HepG2 (cell line): ENCODE data around the gene NEK5. TPM values are rescaled to one million over a fixed set of nuclear protein-coding genes. Genes with fewer than 3 reads are reported as not detected.

Experiments
- MYPOP ChIP-seq: sonication (generic); formaldehyde crosslinking; IDR thresholded peaks from 2 replicates; pipeline ENCODE4 v1.8.1; 2023; ENCODE audit warnings: mild to moderate bottlenecking, moderate library complexity, missing genetic modification reagents
- polyA plus RNA-seq, 8 experiments: library from polyadenylated mRNA; depleted of rRNA in 3 of 8; stranded (reverse) in 7 of 8; unstranded in 1 of 8; fragments of >200 nt; fragmentation: Illumina TruSeq in 4 of 8; extraction: Trizol in 4 of 8; gene quantifications; 2 replicates each; pipeline versions ENCODE4 v1.2.1 to v1.2.3, GENCODE V29; 2011 to 2016; ENCODE audit warnings: low read depth in 4 of 8, missing spikeins in 1 of 8, mixed read lengths in 1 of 8; ENCODE audit not compliant: insufficient read depth in 1 of 8
- total RNA-seq, 5 experiments: library from RNA; depleted of rRNA; stranded (reverse); fragments of >200 nt; fragmentation: Illumina TruSeq; extraction: Trizol; gene quantifications; 2 replicates each; pipeline ENCODE4 v1.2.3, GENCODE V29; 2016; ENCODE audit warnings: low read depth in 1 of 5
- TF ChIP-seq, protein P1 (sequence below): sonication (generic); formaldehyde crosslinking; IDR thresholded peaks from 2 replicates; pipeline ENCODE4 v1.5.1; 2020; ENCODE audit warnings: mild to moderate bottlenecking, missing genetic modification reagents, borderline replicate concordance
- TF ChIP-seq, protein P2 (sequence below): sonication (generic); formaldehyde crosslinking; IDR thresholded peaks from 2 replicates; pipeline ENCODE4 v1.5.0; 2020; ENCODE audit warnings: mild to moderate bottlenecking, missing genetic modification reagents

Gene NEK5
- total and polyA plus RNA-seq, 2 of the 13 experiments (the other 11 are each of a cell fraction or from before 2014, with no cell fraction given) = 0.12 to 0.22 TPM

- TF ChIP-seq, protein P1, sequence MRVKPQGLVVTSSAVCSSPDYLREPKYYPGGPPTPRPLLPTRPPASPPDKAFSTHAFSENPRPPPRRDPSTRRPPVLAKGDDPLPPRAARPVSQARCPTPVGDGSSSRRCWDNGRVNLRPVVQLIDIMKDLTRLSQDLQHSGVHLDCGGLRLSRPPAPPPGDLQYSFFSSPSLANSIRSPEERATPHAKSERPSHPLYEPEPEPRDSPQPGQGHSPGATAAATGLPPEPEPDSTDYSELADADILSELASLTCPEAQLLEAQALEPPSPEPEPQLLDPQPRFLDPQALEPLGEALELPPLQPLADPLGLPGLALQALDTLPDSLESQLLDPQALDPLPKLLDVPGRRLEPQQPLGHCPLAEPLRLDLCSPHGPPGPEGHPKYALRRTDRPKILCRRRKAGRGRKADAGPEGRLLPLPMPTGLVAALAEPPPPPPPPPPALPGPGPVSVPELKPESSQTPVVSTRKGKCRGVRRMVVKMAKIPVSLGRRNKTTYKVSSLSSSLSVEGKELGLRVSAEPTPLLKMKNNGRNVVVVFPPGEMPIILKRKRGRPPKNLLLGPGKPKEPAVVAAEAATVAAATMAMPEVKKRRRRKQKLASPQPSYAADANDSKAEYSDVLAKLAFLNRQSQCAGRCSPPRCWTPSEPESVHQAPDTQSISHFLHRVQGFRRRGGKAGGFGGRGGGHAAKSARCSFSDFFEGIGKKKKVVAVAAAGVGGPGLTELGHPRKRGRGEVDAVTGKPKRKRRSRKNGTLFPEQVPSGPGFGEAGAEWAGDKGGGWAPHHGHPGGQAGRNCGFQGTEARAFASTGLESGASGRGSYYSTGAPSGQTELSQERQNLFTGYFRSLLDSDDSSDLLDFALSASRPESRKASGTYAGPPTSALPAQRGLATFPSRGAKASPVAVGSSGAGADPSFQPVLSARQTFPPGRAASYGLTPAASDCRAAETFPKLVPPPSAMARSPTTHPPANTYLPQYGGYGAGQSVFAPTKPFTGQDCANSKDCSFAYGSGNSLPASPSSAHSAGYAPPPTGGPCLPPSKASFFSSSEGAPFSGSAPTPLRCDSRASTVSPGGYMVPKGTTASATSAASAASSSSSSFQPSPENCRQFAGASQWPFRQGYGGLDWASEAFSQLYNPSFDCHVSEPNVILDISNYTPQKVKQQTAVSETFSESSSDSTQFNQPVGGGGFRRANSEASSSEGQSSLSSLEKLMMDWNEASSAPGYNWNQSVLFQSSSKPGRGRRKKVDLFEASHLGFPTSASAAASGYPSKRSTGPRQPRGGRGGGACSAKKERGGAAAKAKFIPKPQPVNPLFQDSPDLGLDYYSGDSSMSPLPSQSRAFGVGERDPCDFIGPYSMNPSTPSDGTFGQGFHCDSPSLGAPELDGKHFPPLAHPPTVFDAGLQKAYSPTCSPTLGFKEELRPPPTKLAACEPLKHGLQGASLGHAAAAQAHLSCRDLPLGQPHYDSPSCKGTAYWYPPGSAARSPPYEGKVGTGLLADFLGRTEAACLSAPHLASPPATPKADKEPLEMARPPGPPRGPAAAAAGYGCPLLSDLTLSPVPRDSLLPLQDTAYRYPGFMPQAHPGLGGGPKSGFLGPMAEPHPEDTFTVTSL (CRISPR knock-in tag) = no peak
- TF ChIP-seq MYPOP = no peak
- TF ChIP-seq, protein P2, sequence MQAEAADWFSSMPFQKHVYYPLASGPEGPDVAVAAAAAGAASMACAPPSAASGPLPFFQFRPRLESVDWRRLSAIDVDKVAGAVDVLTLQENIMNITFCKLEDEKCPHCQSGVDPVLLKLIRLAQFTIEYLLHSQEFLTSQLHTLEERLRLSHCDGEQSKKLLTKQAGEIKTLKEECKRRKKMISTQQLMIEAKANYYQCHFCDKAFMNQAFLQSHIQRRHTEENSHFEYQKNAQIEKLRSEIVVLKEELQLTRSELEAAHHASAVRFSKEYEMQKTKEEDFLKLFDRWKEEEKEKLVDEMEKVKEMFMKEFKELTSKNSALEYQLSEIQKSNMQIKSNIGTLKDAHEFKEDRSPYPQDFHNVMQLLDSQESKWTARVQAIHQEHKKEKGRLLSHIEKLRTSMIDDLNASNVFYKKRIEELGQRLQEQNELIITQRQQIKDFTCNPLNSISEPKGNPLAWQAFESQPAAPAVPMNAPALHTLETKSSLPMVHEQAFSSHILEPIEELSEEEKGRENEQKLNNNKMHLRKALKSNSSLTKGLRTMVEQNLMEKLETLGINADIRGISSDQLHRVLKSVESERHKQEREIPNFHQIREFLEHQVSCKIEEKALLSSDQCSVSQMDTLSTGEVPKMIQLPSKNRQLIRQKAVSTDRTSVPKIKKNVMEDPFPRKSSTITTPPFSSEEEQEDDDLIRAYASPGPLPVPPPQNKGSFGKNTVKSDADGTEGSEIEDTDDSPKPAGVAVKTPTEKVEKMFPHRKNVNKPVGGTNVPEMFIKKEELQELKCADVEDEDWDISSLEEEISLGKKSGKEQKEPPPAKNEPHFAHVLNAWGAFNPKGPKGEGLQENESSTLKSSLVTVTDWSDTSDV (CRISPR knock-in tag) = no peak
These were observed 29.8 kb upstream of the NEK5 start (continued) for GRCh38 chr13:52158629-52159158.
